Activated CD4-positive, alpha-beta T cell treated with anti-CD3 and anti-CD28 coated beads, Interleukin-2, Interleukin-4, amounts not matched to agents 100 ng/mL and 50 ng/mL, durations not matched to agents 16 hours and 8 hours (primary cell): ENCODE results near the gene ADORA2A.

ENCODE experiments used
- DNase-seq: peaks from one replicate; pipeline ENCODE4 v3.0.0-alpha.2; 2020; ENCODE audit warnings: low spot score

ADORA2A gene

DNA sequence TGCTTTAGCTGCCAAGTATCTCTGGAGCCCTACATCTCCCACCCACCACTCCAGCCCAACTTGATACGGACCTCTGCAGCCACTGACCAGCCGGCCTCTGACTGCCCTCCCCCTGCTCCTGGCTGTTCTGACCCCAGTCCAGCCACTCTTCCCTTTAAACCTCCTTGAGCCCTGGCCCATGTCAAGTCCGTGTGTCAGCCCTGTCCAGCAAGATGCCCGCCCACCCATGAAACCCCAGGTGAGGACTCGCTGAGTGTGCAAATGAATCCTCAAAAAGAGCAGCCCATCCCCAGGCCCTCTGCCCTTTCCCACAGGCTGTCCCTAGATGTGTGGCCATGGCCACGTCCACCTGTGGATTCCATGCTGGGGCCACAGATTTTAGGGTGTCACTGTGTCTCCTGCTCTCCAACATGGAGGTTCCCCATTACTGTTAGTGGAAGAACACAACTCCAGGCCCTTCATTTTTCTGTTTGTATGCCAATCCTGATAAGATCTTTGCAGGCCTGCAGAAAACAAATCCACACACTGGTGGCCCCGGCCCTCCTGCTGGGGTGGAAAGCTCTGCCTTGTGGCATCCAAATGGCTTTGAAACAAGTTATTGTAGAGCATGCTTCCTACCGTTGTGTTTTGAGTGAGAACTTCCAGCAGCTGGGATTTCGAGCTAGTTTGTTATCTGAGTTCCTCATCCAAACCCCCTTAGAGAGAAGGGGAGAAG lies 22.7 kb upstream of the ADORA2A start:
- DNase-seq = no peak

DNA sequence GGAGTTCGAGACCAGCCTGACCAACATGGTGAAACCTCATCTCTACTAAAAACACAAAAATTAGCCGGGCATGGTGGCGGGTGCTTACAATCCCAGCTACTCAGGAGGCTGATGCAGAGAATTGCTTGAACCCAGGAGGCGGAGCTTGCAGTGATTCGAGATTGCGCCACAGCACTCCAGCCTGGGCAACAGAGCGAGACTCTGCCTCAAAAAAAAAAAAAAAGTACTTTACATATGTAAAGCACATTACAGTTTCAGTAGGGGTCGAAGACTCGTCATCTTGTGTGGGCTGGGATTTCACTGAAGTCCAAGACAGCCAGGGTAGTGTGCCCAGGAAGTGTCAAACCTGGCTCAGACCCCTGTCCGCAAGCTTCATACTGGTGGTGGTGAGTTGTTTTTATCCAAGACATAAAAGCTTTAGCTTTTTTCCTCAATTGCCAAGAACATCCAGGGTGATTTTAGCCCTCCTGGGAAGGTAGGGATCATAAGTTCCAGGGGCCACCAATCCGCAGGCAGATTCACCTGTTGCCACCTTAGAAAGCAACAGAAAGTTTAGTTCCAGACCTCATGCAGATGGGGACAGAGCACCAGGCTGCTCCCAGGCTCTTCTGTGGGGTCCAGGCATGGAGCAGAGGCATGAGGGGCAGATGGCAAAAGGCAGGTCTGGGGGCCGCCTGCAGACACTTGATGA lies 21.6 kb upstream of the ADORA2A start:
- DNase-seq = no peak

DNA sequence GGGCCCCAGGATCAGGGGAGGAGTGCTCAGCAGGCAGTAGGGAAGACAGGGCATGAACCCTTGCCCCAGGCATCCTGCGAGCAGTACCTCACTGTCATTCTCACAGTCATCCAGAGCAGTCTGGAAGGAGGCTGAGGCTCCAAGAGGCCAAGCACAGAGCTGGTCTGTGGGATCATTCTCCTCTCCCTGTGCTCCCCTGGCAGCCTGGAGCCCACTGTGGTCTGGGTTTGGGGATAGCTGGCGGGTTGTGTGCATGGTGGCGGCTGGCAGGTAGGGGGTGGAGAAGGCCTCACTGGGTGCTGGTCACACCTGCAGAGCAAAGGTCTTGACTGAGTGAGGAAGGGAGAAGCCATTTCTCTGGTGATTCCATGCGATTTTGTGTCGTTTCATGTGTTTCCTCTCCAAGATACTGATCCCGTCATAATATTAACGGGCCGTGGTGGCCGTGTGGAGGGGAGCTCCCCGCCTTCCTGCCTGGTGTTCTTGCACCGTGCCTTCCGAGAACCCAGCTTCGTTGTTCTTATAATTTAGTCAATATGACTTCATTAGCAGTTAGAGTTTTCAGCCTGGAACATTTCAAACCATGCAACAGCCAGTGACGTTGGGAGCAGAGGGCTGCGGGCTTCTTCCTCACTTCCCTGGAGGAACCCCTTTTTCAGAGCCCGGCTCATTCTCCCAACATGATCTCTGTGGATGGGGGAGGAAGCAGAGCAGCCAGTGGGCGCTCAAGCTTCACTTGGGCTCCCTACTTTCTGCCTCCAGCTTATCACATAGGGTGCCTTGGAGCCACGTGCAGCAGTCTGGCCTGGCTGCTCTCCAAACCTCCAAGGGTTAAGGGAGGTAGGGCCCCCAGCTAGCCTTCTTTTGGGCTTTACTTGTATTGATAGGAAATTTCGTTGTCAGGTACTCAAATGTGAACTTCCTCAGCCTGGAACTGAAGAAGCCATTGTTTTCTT lies 20.8 kb upstream of the ADORA2A start:
- DNase-seq = no peak

DNA sequence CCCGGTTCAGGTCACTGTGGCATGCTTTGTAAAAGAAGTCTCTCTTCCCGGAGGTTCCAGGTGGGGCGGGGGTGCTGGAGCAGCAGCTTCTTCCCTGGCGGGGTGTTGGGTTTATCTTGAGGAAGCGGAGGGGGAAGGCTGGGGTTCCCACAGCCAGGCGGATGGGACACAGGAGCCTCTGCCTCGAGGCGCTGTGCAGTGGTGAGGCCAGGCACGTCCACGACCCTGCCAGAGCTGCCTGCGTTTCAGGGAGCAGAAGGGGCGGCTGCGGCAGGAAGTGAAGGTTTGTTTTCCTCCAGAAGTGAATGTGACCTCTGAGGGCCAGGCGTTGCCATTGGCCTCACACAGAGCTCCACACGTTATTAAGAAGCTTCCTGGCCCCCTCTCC lies 20.1 kb upstream of the ADORA2A start:
- no peak for DNase-seq

DNA sequence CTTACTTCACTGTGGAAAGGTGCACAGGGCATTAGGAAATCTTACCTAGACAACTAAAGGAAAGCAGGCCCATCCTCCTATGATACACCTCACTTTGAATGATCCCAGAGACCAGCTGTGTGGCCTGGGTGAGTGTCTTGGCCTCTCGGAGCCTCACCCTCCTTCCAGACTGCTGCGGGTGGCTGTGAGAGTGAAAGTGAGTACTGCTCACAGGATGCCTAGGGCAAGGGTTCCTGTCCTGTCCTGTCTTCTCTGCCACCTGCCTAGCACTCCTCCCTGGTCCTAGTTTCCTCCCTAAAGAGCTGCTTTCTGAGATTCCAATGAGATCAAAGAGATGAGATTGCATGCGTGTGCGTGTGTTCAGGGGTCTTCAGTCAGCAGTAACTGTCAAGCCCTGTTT lies 19.5 kb upstream of the ADORA2A start:
- no peak for DNase-seq

DNA sequence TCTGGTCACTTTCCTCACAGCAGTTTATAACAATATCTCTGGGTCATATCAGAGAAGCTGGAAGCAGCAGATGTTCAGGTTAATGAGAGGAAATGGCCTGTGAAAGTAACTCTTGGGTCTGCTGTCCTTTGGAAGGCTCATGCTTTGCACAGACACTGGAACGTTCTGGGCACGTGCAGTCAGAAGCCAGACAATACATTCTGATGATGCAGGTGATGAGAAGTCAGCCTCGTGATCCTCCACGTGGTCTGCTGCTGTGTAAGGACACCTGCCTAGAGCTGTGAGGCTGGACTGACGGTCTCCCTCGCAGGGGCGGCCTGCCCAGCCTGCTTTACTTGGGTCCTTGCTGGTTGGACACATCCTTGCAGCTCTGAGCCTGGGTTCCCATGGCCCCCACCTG lies 18.8 kb upstream of the ADORA2A start:
- no peak for DNase-seq

DNA sequence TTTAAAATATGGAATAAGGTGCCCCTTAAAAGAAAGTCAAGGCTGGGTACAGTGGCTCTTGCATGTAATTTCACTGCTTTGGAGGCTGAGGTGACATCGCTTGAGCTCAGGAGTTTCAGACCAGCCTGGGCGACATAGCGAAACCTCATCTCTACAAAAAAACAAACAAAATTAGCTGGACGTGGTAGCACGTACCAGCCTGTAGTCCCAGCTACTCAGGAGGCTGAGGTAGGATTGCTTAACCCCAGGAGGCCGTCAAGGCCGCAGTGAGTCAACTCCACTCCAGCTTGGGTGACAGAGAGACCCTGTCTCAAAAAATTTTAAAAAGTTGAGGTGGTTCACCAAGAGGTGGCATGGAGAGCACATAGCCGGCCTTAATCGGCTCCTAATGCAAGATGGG lies 17.7 kb upstream of the ADORA2A start:
- no peak for DNase-seq

DNA sequence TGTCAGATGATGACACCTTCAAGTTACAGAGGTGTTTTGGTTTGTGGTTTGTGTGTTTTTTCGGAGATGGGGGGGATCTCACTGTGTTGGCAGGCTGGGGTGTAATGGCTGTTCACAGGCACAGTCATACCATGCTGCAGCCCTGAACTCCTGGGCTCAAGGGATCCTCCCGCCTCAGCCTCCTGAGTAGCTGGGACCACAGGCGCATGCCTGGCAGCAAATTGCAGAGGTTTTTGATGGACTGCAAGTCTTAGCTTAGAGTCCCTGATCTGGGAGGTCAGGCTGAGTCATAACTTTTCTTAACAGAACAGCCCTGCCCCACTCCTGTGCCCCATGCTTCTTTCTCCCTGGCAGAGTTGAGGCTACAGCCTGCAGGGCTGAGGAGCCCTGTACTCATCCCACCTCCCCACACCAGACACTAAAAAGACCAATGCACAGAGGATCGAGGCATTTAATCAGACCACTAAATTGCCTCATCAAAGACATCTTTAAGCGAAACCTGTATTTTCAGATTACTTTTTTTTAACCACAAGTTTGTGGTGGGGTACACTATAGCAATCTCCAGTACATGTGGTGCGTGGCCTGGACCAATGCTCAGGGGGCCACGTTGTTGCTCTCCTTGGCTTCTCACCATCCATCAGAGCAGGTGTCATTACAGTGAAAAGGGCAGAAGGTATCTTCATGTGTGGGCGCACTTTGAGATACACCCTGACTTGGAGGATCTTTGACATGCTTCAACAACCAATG lies 17.1 kb upstream of the ADORA2A start:
- DNase-seq = peak; percentile 38

DNA sequence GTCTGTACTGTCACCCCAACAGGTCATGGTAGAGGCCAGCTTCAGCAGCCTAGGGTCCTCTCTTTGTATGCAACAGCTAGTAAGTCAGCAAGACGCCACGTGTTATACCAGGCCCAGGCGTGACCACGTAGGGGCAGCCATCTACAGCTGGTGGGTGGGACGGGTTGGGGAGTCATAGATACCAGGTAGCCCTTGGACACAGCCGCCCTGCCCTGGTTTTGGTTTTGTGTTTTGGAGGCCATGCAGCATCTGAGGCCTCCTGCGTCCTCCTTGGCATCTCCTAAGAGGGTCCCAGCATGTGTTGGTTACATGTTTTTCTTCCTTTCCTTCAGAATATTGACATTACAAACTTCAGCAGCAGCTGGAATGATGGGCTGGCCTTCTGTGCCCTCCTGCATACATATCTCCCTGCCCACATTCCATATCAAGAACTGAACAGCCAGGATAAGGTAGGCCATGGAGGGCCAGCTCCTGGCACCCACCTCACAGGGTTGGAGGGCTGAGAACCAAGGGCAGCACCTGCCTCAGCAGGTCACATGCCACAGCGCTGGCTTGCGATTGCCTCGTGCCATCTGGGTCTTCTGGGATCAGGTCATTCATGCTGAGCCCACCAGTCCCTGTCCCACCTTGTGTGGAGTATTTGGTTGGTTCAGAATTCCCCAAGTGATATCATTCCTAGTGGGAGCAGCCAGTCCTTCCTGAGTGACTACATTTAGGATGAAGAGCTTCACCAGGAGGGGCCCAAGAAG lies 16.0 kb upstream of the ADORA2A start:
- DNase-seq = no peak

DNA sequence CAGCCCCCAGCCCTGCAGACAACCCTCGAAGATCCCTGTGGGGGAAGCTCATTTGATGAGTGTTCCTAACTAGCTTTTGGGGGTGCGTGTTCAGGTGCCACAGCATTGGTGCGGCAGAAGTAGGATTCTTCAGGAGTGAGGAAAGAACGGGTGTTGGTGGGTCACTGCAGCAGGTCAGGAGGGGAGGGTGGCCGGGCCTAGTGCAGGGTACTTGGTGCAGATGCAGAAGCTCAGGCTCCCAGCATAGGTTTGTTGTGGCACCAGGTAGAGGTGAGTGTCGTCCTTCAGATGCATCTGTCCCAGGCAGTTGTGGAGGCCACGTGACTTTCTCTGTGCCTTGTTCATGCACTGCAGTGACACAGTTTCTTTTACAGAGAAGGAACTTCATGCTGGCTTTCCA lies 15.1 kb upstream of the ADORA2A start:
- no peak for DNase-seq

DNA sequence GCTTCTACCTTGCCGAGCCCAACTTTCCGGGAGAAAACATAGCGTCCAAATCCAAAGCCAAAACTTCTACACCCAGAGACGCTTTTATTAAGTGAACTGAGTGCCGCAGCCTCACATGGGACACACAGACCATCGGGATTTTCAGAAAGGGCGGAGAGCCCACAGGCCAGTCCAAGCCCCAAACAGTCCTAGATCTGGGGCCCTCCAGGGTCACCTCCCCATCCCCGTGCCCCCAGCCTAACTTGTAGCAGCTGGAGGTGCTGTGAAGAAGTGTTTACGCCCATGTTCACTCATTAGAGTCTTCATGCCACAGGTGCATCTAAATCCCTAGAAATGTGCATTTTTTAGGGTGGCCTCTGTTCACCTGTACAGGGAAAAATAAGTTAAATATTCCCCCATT lies 14.1 kb upstream of the ADORA2A start:
- no peak for DNase-seq

DNA sequence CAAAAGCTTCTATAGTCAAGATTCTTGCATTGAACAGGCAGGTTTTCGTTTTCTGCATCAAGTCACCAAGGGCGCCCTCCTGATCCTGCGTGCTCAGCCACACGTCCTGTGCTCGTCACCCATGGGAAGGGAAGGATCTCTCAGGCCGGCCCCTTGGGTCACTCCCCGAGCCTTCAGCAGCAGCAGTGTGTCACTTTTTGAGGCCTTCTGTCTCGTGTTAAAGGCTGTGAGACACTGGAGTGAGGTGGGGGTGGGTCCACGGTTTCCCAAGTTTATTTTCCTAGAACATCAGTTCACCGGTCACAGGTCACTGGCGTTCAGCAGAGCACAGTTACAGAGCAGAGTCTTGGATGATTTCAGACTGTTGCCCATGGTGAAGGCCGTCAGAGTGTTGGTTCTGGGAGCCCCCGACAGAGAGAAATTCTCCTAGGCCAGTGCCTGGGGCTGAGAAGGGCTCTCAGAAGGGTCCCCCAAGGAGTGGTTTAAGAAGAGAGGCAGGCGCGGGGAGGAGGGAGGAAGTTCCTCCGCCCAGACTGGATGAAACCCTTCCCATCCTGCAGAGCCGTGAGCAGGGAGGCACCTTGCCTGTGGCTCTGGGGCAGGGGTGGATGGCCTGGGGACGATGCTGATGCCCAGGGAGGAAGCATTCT lies 13.5 kb upstream of the ADORA2A start:
- DNase-seq = no peak

DNA sequence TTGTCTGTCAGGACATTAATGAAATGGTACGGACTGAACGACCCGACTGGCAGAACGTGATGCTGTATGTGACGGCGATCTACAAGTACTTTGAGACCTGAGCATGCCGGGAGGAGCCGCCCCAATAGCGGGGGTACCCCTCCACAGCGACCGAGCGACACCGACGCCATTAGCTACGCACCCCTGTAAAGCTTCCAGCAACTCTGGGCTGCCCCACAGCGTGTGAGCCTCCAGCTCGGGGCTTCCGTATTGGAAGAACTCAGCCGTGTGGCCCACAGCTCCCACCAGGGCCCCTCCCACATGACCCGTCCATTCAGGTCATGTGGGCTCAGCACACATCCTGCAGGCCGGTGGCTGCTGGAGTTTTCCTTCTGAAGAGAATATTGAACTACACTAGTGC lies 12.9 kb upstream of the ADORA2A start:
- no peak for DNase-seq

DNA sequence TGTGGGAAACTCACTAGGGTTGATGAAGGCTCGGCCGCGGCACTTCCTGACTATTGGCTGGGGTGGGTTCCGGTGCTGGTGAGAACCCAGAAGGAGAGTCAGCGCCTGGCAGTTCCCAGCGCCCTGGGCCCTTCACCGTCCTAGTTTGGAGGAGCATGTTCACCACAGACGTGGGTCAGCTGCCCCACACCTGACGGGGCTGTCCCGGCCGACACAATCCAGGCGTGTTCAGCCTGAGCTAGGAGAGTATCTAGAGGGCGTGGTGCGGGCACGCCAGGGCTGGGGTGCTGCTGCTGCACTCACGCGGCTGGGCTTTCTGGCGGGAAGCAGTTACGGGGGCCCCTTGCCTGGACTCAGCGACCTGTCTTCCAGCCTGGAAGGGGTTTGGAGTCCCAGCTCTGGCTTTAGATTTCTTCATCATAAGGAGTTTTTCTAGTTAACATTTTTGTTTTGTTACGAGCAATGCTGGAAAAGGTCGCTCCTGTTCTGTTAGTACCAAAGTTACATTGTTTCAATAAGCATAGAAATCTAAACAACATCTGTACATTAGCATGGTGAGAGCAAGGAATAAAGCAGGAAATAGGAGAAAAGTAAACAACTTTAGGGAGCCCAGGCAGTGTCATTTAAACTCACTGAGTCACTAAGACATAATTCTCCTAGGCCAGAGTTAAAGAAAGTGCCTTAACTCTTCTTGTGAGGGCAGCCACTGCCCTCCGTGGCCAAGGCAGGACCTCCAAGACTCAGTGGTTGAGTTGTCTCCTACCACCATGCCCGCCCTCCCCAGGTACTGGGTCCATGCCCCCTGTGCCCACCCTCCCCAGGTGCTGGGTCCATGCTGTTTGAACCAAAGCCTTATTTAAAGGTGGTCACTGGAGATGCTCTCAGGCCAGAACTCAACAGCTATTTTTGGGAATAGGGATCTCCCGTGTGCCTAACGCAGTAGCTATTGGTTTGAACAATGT lies 12.1 kb upstream of the ADORA2A start:
- no peak for DNase-seq

DNA sequence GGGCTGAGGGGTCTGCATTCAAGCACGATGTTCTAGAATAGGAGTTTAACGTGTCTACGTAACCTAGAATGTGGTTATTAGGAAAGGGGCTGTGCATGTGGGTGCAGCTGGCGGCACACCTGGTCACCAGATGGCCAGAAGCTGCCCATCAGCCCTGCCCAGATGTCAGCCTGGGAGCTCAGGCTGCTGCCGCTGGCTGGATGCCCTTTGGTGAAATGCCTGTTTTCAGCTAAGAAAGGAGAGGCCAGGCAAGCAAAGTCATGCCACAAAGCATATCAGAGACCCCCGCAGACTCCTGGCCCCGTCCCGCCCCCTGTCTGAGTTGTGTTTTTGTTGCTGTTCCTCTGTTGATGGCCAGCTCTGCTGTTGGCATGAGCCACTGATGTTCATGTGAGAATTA lies 11.3 kb upstream of the ADORA2A start:
- DNase-seq = no peak

DNA sequence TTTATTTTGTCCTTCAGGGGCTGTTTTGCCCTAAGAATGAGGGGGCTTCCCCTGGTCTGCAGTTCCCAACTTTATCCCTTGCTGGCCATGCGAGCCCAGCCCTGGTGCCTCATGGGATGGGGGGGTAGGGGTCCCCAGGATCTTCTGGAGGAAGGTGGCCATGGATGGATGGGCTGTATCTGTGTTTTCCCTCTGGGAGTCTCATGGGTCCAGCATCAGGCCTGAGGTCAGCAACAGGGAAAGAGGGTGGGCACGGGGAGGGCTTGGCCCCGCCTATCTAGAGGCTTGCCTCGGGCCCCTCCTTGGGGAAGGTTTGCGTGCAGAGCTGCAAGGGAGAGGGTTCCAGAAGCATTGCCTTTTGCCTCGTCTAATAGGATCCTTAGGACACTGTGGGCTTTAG lies 10.8 kb upstream of the ADORA2A start:
- no peak for DNase-seq

DNA sequence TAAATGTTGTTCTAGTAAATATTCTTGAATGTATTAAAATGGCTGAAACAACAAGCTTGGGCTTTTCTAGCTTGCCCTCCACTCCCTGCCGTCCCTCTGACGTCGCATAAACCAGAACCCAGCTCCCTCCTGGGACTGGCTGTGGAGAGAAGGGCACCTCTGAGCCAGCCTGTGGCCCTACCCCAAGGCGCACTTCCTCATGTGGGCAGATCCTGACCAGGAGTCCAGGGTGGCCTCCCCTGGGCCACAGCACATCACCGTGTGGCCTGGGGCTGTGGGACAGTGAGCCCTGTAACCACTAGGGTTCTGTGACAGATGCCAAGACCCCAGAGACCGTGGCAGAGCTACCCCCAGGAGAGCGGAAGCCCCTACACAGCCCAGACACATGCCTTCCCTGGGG lies 10.2 kb upstream of the ADORA2A start:
- DNase-seq = no peak

DNA sequence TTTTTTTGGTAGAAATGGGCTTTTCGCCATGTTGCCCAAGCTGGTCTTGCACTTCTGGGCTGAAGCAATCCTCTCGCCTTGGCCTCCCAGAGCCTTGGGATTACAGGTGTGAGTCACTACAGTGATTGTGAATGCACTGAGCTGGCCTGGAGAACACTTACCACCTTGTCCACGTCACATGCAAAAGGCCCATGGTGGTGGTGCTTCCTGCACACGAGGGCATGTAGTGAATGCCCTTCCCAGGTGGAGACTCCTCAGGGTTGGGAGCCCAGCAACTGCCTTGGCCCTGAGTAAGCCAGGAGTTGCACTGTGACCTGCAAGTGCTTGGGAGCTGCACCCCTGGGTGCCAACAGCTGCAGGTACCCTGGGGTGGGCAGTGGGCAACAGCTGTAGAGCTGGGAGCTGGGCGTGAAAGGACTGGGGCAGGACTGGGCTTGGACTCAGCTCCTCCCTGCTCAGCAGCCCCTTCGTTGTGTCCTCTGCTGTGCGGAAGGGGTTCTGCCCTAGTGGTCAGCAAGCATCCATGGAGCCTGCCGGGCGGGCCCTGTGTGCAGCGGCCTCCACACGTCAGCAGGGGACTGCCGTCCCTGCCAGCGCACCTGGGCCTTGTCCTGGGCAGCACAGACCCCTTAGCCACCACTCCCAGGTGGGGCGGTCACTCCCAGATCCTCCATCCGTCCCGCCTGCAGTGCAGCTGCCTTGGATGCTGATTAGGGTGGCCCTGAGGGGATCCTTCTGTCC lies 9.3 kb upstream of the ADORA2A start:
- DNase-seq = no peak
